Measurements from ENCODE around the gene USP9Y. TPM values are rescaled to one million over a fixed set of nuclear protein-coding genes. Genes with fewer than 3 reads are reported as not detected.

USP9Y gene
- total RNA-seq, 1 donor from 2014 or later: not detected

- intact Hi-C loops (cut with DNase I): no loop called here
- no peak for TF ChIP-seq CTCF (IDR thresholded peaks at IDR 0.05)
These were observed 136.5 kb downstream of the USP9Y start for GRCh38 chrY:12837550-12837949.

GRCh38 chrY:12841368-12841767, 140.3 kb downstream of the USP9Y start:
- no peak for DNase-seq (ENCODE audit: low spot score in 2 of 2)
- no peak for TF ChIP-seq CTCF (IDR thresholded peaks at IDR 0.05)
- Histone ChIP-seq H3K4me1 (no peaks in the 10 kb centered on the region), H3K27ac (no peak overlapping the region), H3K9me3 (no peaks in the 10 kb centered on the region), H3K4me3 (no peak overlapping the region), H3K27me3 (no peaks in the 10 kb centered on the region), H3K36me3 (no peaks in the 10 kb centered on the region)
- intact Hi-C loops (cut with DNase I): no loop called here

More at GRCh38 chrY:12837550-12837949, 136.5 kb downstream of the USP9Y start:
- H3K27ac ChIP-seq: no peak overlapping the region
- no peaks in the 10 kb centered on the region for H3K36me3 ChIP-seq
- H3K27me3 ChIP-seq: no peaks in the 10 kb centered on the region
- no peak for DNase-seq (ENCODE audit: low spot score in 2 of 2)
- H3K4me3 ChIP-seq: no peak overlapping the region
- H3K4me1 ChIP-seq: no peaks in the 10 kb centered on the region
- no peaks in the 10 kb centered on the region for H3K9me3 ChIP-seq

- no peaks in the 10 kb centered on the region for H3K4me1 ChIP-seq
- no peaks in the 10 kb centered on the region for H3K36me3 ChIP-seq
- no peak for DNase-seq (ENCODE audit: low spot score in 2 of 2)
- H3K9me3 ChIP-seq: no peaks in the 10 kb centered on the region
- intact Hi-C loops (cut with DNase I): no loop called here
- no peaks in the 10 kb centered on the region for H3K27me3 ChIP-seq
- TF ChIP-seq CTCF (IDR thresholded peaks at IDR 0.05): no peak
- no peak overlapping the region for H3K27ac ChIP-seq
- H3K4me3 ChIP-seq: no peak overlapping the region
These were observed 145.8 kb downstream of the USP9Y start for GRCh38 chrY:12846793-12847192.

- TF ChIP-seq CTCF (IDR thresholded peaks at IDR 0.05): no peak
- no peak overlapping the region for H3K27ac ChIP-seq
- H3K27me3 ChIP-seq: no peaks in the 10 kb centered on the region
- no peak overlapping the region for H3K4me3 ChIP-seq
- intact Hi-C loops (cut with DNase I): no loop called here
- DNase-seq (ENCODE audit: low spot score in 2 of 2): no peak
- H3K4me1 ChIP-seq: no peaks in the 10 kb centered on the region
- H3K9me3 ChIP-seq: no peaks in the 10 kb centered on the region
- H3K36me3 ChIP-seq: no peaks in the 10 kb centered on the region
These were observed 154.8 kb downstream of the USP9Y start for GRCh38 chrY:12855791-12856275.

- TF ChIP-seq CTCF (IDR thresholded peaks at IDR 0.05): no peak
- intact Hi-C loops (cut with DNase I): no loop called here
- Histone ChIP-seq H3K4me1 (no peaks in the 10 kb centered on the region), H3K27me3 (no peaks in the 10 kb centered on the region), H3K9me3 (no peaks in the 10 kb centered on the region), H3K36me3 (no peaks in the 10 kb centered on the region), H3K27ac (no peak overlapping the region), H3K4me3 (no peak overlapping the region)
- no peak for DNase-seq (ENCODE audit: low spot score in 2 of 2)
These were observed 166.9 kb downstream of the USP9Y start for GRCh38 chrY:12867960-12868359.

GRCh38 chrY:12896973-12897372, 195.9 kb downstream of the USP9Y start:
- Histone ChIP-seq H3K4me3 (no peak overlapping the region), H3K9me3 (no peaks in the 10 kb centered on the region), H3K27ac (no peak overlapping the region), H3K27me3 (no peaks in the 10 kb centered on the region), H3K36me3 (no peaks in the 10 kb centered on the region), H3K4me1 (no peaks in the 10 kb centered on the region)
- no peak for TF ChIP-seq CTCF (IDR thresholded peaks at IDR 0.05)
- intact Hi-C loops (cut with DNase I): no loop called here
- no peak for DNase-seq (ENCODE audit: low spot score in 2 of 2)
